ENCODE measurements around the gene CDH4.

The CDH4 gene

GRCh38 chr20:61948586-61949362, 696.7 kb downstream of the CDH4 start:
- DNase-seq (ENCODE audit: low spot score) = no peak

GRCh38 chr20:61949363-61949713, 697.3 kb downstream of the CDH4 start:
- no peak for DNase-seq (ENCODE audit: low spot score)

GRCh38 chr20:61949714-61950640, 697.9 kb downstream of the CDH4 start:
- no peak for DNase-seq (ENCODE audit: low spot score)

DNA sequence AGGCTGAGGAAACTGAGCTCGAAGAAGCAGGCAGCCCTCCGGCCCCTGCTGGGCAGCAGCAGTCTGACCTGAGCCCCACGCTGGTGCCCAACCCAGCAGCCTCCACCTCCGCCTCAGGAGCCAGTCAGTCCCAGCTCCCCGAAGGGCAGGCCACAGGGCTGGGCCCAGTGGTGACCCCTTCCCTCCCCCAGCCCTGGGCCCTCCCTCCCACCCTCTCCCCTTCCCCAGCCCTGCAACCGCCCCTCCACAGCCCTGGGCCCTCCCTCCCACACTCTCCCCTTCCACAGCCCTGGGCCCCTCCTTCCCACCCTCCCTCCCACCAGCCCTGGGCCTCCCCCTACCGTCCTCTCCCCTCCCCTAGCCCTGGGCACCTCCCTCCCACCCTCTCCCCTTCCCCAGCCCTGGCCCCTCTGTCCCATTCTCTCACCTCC, 698.6 kb downstream of the CDH4 start:
- no peak for DNase-seq (ENCODE audit: low spot score)

- DNase-seq (ENCODE audit: low spot score) = no peak
Measured at GRCh38 chr20:61951695-61952533, 699.9 kb downstream of the CDH4 start.

- DNase-seq (ENCODE audit: low spot score) = no peak
Measured at GRCh38 chr20:61953037-61954021, 701.3 kb downstream of the CDH4 start.

GRCh38 chr20:61954276-61955021, 702.4 kb downstream of the CDH4 start:
- DNase-seq (ENCODE audit: low spot score) = no peak

- DNase-seq (ENCODE audit: low spot score) = no peak
Measured at GRCh38 chr20:61955668-61956395, 703.8 kb downstream of the CDH4 start.

DNA sequence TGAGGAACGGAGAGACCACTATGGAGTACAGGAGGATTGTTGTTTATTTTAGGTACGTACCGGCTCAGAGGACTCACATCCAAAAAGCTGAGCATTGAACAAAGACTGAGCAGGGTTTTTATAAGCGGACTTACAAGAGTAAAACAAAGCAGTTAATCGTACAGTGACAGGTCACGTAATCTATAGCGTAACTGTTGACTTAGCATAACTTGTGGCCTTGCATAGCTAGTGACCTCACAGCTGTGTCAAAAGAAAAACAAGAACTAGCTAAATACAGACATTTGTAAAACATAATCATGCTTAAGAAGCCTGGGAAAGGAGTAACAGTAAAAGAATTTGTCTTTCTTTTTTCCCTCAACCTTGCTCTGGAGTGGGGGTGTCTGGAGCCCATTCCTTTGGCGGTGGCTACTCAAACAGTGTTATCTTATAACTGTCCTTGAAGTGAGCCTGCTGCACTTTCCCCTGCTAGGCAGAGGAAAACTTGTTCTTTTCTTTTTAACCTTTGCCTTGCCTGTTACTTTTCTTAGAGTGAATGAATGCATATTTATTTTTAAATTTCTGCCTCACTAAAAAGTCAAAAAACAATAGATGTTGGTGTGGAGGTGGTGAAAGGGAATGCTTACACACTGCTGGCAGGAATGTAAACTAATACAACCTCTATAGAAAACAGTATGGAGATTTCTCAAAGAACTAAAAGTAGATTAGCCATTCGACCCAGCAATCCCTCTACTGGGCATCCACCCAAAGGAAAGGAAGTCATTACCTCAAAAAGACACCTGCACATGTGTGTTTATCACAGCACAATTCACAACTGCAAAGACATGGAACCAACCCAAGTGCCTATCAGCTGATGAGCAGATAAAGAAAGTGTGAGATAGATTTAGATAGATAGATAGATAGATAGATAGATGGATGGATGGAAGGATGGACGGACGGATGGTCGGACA, 704.6 kb downstream of the CDH4 start:
- DNase-seq (ENCODE audit: low spot score) = no peak

- DNase-seq (ENCODE audit: low spot score) = no peak
Measured at GRCh38 chr20:61957961-61958715, 706.1 kb downstream of the CDH4 start.

- DNase-seq (ENCODE audit: low spot score) = no peak
Measured at GRCh38 chr20:61958773-61959700, 707.0 kb downstream of the CDH4 start.

DNA sequence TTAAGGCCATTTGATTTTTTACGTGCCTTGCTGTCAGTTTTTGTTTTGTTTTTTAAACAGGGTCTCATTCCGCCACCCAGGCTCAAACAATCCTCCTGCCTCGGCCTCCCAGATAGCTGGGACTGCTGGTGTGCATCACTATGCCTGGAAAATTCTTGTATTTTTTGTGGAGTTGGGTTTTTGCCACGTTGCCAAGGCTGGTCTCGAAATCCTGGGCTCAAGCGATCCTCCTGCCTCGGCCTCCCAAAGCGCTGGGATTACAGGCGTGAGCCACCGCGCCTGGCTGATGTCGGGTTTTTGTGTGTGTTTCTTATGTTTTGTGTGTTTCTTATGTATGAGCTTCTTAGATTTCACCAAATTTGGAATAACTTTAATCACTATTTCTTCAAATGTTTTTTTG, 708.8 kb downstream of the CDH4 start:
- no peak for DNase-seq (ENCODE audit: low spot score)

DNA sequence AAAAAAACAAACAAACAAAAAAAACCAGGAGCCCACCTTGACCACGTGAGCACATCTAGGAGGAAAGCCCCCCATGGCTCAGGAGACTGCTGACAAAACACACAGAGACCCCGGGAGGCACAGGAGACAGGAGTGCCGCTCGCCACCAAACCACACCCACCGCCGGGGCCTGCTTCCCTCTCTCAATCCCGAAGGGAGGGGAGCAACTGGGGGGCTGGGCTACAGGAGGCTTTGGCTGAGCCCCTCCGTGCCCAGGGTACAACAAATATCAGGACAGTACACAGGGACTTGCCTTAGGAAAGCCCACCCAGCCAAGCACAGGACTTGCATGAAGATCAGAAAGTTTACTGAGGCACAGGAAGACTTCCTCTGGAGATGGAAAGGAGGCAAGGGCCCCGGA, 711.1 kb downstream of the CDH4 start:
- DNase-seq (ENCODE audit: low spot score) = no peak

- DNase-seq (ENCODE audit: low spot score) = no peak
Measured at GRCh38 chr20:61963885-61964674, 712.0 kb downstream of the CDH4 start.

GRCh38 chr20:61964675-61965605, 712.9 kb downstream of the CDH4 start:
- no peak for DNase-seq (ENCODE audit: low spot score)
